Glomerular visceral epithelial cell (primary cell): ENCODE results near the gene LIMS1.
A peak's percentile ranks its signal among the peaks of the same experiment; 100 is the strongest.
"Not testable (repeated sequence)": the region's sequence is repeated elsewhere in the genome, so short reads cannot be mapped to it uniquely, and the experiment has no call there.

ENCODE experiments used
- DNase-seq: peaks from one replicate; pipeline ENCODE4 v3.0.0-alpha.2; 2016; ENCODE audit errors: extremely low spot score

Gene LIMS1

GRCh38 chr2:108664089-108664488, 129.8 kb downstream of the LIMS1 start:
- not testable (repeated sequence) for DNase-seq

GRCh38 chr2:108664979-108665378, 130.7 kb downstream of the LIMS1 start:
- DNase-seq: not testable (repeated sequence)

DNA sequence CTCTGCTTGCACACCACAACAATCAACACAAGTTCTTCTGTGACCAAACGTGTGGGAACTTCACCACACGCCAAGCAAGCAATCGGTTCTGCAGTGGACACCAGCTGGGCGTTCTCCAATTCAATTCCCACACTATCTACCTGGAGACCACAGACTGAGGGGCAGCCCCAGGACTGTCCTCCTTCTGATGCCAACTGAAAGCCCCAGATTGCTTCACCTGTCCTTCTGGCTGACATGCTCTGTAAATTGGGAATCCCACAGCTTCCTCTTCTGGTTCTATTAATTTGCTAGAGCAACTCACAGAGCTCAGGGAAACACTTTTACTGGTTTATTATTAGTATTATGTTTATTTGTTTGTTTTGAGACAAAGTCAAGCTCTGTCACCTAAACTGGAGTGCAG, 131.7 kb downstream of the LIMS1 start:
- not testable (repeated sequence) for DNase-seq

GRCh38 chr2:108667140-108667539, 132.9 kb downstream of the LIMS1 start:
- not testable (repeated sequence) for DNase-seq

DNA sequence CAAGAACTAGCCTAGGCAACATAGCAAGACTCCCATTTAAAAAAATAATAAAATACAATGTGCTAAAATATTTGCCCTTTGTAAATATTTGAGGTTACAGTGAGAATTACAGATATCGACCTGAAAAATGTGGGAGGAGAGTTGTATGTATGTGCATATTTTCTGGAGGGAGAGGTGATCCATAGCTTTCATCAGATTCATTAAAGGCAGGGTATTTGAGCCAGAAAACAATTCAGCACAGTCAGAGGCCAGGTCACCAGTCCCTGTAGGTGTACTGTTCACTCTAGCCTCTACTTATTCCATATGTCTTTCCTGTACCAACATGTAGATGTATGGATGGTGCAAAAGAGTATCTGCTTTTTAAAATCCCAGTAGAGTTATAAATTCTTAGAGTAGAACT, 136.0 kb downstream of the LIMS1 start:
- DNase-seq: not testable (repeated sequence)

DNA sequence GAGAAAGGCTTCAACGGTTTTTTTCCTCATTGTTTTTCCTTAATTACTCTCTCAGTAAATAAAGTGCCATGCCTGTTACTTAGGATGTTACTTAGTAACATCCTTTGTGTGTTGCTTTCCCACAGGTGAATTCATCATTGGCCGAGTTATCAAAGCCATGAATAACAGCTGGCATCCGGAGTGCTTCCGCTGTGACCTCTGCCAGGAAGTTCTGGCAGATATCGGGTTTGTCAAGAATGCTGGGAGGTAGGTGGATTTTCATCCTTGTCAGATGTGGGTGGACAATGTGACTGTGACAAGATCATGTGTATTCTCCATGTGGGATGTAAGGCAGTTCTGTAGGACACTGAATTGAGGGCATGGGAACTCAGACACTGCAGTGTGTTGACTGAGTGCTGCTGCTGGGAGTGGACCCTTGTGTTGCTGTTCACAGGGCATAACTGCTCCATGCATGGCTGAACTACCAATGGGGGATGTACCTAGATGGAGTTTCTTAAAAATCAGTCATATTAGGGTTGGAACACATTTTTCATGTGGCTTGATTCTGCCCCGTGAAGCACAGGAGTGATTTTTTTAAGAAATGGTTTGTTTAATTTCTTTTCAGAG, 138.0 kb downstream of the LIMS1 start:
- not testable (repeated sequence) for DNase-seq

DNA sequence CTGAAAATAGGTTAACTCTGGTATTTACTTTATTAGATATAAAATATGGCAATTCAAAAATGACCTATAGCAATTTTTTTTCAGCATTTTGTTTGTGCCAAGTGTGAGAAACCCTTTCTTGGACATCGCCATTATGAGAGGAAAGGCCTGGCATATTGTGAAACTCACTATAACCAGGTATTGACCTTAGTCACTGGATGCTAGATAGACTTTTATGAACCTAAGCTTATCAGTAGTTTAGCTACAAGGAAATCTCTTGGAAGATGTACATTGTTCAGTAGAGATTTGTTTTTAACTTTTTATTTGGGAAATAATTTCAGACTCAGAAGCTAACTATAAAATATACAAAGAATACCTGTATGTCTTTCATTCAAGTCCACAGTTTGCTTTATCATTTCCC, 142.3 kb downstream of the LIMS1 start:
- DNase-seq: not testable (repeated sequence)

DNA sequence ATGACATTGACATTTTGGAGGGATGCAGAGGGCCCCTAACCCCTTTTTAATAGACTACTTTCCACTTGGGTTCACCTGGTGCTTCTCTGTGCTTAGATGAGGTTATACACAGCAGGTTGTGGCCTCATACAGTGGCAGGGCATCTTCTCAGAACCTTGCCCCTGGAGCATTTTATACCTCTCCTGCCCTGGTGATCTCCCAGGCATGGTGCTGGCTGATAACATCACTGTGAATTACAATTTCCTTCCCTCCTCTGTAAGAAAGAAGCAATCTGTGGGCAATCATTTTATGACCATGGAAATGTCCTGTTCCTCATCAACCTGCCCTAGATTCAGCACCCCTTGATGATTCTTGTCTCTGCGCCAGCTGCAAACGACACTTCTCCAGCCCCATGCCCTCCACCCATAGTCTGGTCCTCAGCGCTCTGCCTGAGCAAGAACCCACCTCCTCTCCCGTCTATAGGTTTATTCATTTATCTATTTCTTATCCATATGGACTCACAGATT, 143.0 kb downstream of the LIMS1 start:
- DNase-seq: not testable (repeated sequence)

DNA sequence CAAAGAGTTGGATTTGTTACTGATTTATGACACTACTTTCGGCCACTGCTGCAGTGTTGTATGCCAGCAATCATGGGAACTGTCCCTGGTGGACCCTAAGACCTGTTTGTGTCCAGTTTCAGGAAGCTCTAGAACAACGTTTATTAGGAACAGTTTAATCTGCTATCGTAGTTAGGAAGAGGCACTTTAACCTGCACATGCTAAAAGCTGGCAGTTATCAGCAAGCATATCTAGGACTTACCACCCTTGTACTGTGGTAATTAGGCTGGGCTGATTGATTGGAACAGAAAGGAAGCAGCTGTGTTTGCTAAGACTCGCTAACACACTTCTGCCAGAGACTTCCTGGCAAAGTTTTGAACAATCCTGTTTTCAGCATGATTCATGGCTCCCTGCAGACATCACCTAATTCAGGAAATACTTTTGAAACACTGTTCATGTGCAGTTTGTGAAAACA, 144.0 kb downstream of the LIMS1 start:
- not testable (repeated sequence) for DNase-seq

- not testable (repeated sequence) for DNase-seq
These were observed 146.5 kb downstream of the LIMS1 start for GRCh38 chr2:108680805-108681204.

GRCh38 chr2:108688818-108689756, 154.8 kb downstream of the LIMS1 start:
- DNase-seq: peak; percentile 36

GRCh38 chr2:108690001-108690400, 155.7 kb downstream of the LIMS1 start:
- not testable (repeated sequence) for DNase-seq

DNA sequence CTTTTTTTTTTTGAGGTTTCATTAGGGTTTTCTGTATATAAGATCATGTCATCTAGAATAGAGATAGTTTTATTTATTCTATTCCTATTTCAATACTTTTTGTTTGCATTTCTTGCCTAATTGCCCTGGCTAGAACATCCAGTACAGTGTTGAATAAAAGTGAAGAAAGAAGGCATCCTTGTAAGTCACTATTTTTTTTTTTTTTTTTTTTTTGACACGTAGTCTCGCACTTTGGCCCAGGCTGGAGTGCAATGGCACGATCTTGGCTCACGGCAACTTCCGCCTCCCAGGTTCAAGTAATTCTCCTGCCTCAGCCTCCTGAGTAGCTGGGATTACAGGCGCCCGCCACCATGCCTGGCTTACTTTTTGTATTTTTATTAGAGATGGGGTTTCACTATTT, 157.2 kb downstream of the LIMS1 start:
- no peak for DNase-seq

DNA sequence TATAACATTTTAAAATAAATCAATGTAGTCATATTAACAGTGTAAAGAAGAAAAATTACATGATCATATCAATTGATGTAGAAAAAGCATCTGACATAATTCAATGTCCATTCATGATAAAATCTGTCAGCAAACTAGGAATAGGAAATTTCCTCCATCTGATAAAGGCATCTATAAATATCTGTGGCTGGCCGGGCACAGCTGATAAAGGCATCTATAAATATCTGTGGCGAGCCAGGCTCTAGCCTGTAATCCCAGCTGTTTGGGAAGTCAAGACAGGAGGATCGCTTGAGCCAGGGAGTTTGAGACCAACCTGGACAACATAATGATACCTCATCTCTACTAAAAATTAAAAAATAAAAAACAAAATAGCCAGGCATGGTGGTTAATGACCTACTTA, 166.9 kb downstream of the LIMS1 start:
- no peak for DNase-seq

GRCh38 chr2:108701806-108702205, 167.5 kb downstream of the LIMS1 start:
- DNase-seq: no peak

DNA sequence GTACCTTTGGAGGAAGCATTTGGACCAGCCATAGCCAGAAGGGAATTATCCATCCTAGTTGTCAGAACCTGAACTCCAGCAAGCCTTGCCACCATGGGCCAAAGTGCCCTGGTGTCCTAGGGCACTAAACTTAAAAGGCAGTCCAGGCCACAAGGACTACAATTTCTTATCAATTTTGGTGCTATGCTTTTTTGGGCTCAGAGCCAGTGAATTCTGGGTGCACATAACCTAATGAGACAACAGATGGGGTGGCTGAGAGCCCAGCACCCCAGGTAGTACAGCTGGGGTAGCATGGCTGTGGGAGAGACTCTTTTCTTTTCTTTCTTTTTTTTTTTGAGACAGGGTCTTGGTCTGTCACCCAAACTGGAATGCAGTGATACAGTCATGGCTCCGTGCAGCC, 170.6 kb downstream of the LIMS1 start:
- DNase-seq: no peak

- DNase-seq: no peak
These were observed 173.0 kb downstream of the LIMS1 start for GRCh38 chr2:108707300-108707699.

- DNase-seq: not testable (repeated sequence)
These were observed 182.7 kb downstream of the LIMS1 start for GRCh38 chr2:108716971-108717370.

DNA sequence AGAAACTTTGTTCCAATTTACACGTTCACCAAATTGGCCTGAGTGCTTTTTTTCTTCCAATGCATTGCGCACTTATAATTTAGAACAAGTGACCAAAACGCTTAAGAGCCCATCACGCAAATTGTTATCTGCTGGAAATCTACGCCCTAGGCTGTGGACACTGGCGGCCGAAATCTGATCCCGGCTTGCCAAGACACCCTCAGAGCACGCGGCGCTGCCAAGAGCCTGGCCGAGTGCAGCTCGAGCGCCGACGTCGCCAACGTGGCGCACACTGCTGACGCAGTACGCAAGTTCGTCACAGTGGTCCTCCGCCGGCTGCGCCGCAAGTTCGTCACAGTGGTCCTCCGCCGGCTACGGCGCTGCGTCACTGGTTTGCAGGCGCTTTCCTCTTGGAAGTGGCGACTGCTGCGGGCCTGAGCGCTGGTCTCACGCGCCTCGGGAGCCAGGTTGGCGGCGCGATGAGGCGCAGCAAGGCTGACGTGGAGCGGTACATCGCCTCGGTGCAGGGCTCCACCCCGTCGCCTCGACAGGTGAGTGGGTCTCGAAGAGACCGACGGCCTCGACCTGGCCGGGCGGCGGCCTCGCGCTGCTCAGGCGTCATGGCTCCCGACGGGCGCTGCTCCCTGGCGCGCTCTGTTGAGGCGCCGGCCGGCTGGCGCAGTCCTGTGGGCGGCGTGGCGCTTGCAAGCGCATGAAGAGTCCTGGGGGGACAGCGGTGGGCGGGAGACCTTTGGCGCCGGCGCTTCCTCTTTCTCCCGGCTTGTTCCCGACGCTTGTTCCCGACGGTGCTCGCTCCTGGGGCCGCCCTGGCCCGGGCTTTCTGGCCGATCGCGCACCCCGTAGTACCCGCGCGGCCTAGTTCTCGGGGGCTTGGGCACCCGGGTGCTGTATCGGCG, 185.1 kb downstream of the LIMS1 start, which contains the start of gene RANBP2:
Gene RANBP2, plus strand, starts transcription at position 334 of the 896 bp plus-strand sequence. Its CDS starts 125 bp downstream, at position 459.
- DNase-seq: peak; percentile 97

DNA sequence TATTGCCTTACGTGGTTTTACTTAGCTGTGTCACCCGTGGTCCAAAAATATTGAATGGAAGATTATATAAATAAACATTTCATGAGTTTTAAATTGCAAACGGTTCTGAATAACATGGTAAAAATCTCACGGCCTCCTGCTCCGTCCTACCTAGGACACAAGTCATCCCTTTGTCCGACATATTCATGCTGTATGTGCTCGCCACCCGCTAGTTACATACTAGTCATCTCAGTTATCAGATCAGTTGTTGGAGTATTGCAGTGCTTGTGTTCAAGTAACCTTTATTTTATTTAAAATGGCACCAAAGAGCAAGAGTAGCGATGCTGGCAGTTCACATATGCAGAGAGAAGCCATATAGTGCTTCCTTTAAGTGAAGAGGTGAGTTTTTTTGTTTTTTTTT, 191.8 kb downstream of the LIMS1 start:
- not testable (repeated sequence) for DNase-seq

DNA sequence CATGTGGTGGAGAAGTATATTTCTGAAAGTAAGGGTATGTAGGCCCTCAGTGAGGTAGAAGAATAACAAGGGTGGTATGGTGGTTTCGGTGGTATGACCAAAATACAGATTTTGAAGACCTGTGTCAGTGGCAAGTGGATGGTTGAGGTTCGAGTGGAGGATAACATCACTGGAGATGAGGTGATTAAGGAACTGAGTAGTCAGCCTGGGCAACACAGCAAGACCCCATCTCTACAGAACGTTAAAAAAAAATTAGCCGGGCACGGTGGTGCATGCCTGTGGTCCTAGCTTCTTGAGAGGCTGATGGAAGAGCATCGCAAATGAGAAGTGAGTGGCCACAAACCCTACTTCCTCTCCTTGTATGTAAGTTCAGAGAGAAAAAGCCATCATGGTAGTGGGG, 200.4 kb downstream of the LIMS1 start:
- DNase-seq: not testable (repeated sequence)
